SK-N-SH (cell line): ENCODE results near the gene LRRC56. TPM values are rescaled to one million over a fixed set of nuclear protein-coding genes. Genes with fewer than 3 reads are reported as not detected.

Source experiments
- CTCF ChIA-PET: fragments of 300-600, 350-600 bp; formaldehyde crosslinking; extraction: SDS; loops from one replicate; lab custom pipeline; 2021; lab: Yijun Ruan, JAX
- POLR2A ChIA-PET: fragments of 350-600 bp; sonication (Branson Sonifier 250); formaldehyde crosslinking; extraction: SDS; loops from one replicate; lab custom pipeline; 2020; ENCODE audit warnings: antibody characterized with exemption, inconsistent platforms; lab: Yijun Ruan, JAX
- DNase-seq: peaks from one replicate; pipeline ENCODE4 v3.0.0; 2012
- H2AFZ ChIP-seq: fragments of 200-600 bp; sonication (generic); 2 replicates; pipeline ENCODE4 v1.8.1; 2016; ENCODE audit warnings: antibody characterized with exemption, mild to moderate bottlenecking, low read depth
- H3F3A ChIP-seq: fragments of 200-600 bp; sonication (generic); replicated peaks from 2 replicates; pipeline ENCODE3; 2016; ENCODE audit warnings: antibody characterized with exemption, mild to moderate bottlenecking; ENCODE audit not compliant: insufficient read depth
- H3K27ac ChIP-seq, 2 experiments: fragments of 200-500 bp in 1 of 2; fragments of 200-600 bp in 1 of 2; sonication (Bioruptor generic) in 1 of 2; sonication (generic), shearing (Covaris generic) in 1 of 2; 2 replicates each; pipeline versions ENCODE4 v1.5.1 to v1.6.1; 2014 to 2016; ENCODE audit warnings: low read depth in 2 of 2, inconsistent platforms in 1 of 2, low read length in 1 of 2, mild to moderate bottlenecking in 1 of 2, mixed read lengths in 1 of 2
- H3K27me3 ChIP-seq: fragments of 200-600 bp; sonication (generic), shearing (Covaris generic); 2 replicates; pipeline ENCODE4 v1.6.1; 2016; ENCODE audit warnings: mixed run types; ENCODE audit not compliant: insufficient read depth
- H3K36me3 ChIP-seq, 2 experiments: fragments of 200-500 bp in 1 of 2; fragments of 200-600 bp in 1 of 2; sonication (Bioruptor generic) in 1 of 2; sonication (generic) in 1 of 2; replicated peaks in 1 of 2; 2 replicates each; pipeline versions ENCODE3 to v1.5.1; 2014 to 2016; ENCODE audit warnings: low read length in 1 of 2, mild to moderate bottlenecking in 1 of 2; ENCODE audit not compliant: insufficient read depth in 2 of 2, control insufficient read depth in 1 of 2
- H3K4me1 ChIP-seq, 2 experiments: fragments of 200-500 bp in 1 of 2; fragments of 200-600 bp in 1 of 2; sonication (Bioruptor generic) in 1 of 2; sonication (generic), shearing (Covaris generic) in 1 of 2; 2 replicates each; pipeline versions ENCODE4 v1.5.1 to v1.6.1; 2014 to 2016; ENCODE audit warnings: low read depth in 1 of 2, low read length in 1 of 2, mixed run types in 1 of 2; ENCODE audit not compliant: insufficient read depth in 2 of 2, control insufficient read depth in 1 of 2
- H3K4me2 ChIP-seq: fragments of 200-600 bp; sonication (generic), shearing (Covaris generic); 2 replicates; pipeline ENCODE4 v1.6.1; 2017; ENCODE audit warnings: mixed run types
- H3K4me3 ChIP-seq, 2 experiments: fragments of 200-500 bp in 1 of 2; fragments of 200-600 bp in 1 of 2; sonication (Bioruptor generic) in 1 of 2; sonication (generic), shearing (Covaris generic) in 1 of 2; 2 replicates each; pipeline versions ENCODE4 v1.5.1 to v1.8.1; 2014 to 2016; ENCODE audit warnings: low read depth in 2 of 2, inconsistent platforms in 1 of 2, low read length in 1 of 2, mild to moderate bottlenecking in 1 of 2, mixed read lengths in 1 of 2, moderate library complexity in 1 of 2
- H3K79me2 ChIP-seq: fragments of 200-600 bp; sonication (generic); 2 replicates; pipeline ENCODE4 v1.8.1; 2017; ENCODE audit warnings: mild to moderate bottlenecking; ENCODE audit not compliant: insufficient read depth
- H3K9ac ChIP-seq: fragments of 200-600 bp; sonication (generic); 2 replicates; pipeline ENCODE4 v1.6.1; 2017; ENCODE audit warnings: mixed run types
- H3K9me2 ChIP-seq: fragments of 200-600 bp; sonication (generic); 2 replicates; pipeline ENCODE4 v1.6.1; 2017; ENCODE audit warnings: mixed run types
- H3K9me3 ChIP-seq: fragments of 200-600 bp; sonication (generic); 2 replicates; pipeline ENCODE4 v1.6.1; 2017; ENCODE audit warnings: mixed run types, mild to moderate bottlenecking, moderate library complexity
- H4K20me1 ChIP-seq: fragments of 200-600 bp; sonication (generic); 2 replicates; pipeline ENCODE4 v1.6.1; 2017; ENCODE audit warnings: mild to moderate bottlenecking, mixed run types; ENCODE audit not compliant: insufficient read depth
- CHD2 ChIP-seq: fragments of 150-350 bp; IDR thresholded peaks from 2 replicates; pipeline ENCODE4 v1.6.1; 2018; ENCODE audit warnings: low read length; ENCODE audit not compliant: partially characterized antibody
- ELF1 ChIP-seq: IDR thresholded peaks from 2 replicates; pipeline ENCODE4 v1.4.0; 2012
- EZH2phosphoT487 ChIP-seq: fragments of 200-600 bp; sonication (generic); IDR thresholded peaks from 2 replicates; pipeline ENCODE4 v1.6.1; 2017; ENCODE audit warnings: low read depth, mixed run types, mild to moderate bottlenecking, antibody characterized with exemption, moderate library complexity, borderline replicate concordance
- FOSL2 ChIP-seq: IDR thresholded peaks from 2 replicates; pipeline ENCODE4 v1.4.0; 2012; ENCODE audit warnings: low read depth, mild to moderate bottlenecking, moderate library complexity, borderline replicate concordance
- GABPA ChIP-seq: IDR thresholded peaks from 2 replicates; pipeline ENCODE4 v1.4.0; 2012; ENCODE audit warnings: low read depth, mild to moderate bottlenecking
- MEF2A ChIP-seq: IDR thresholded peaks from 2 replicates; pipeline ENCODE4 v1.4.0; 2012; ENCODE audit warnings: low read depth, borderline replicate concordance
- POLR2AphosphoS5 ChIP-seq: IDR thresholded peaks from 2 replicates; pipeline ENCODE4 v1.6.1; 2012; ENCODE audit warnings: low read depth, low read length
- RCOR1 ChIP-seq: fragments of 150-350 bp; IDR thresholded peaks from 2 replicates; pipeline ENCODE4 v1.6.1; 2017; ENCODE audit warnings: antibody characterized with exemption, low read length
- RXRA ChIP-seq: IDR thresholded peaks from 2 replicates; pipeline ENCODE4 v1.4.0; 2012; ENCODE audit warnings: low read depth, mild to moderate bottlenecking, borderline replicate concordance
- SMC3 ChIP-seq: IDR thresholded peaks from 2 replicates; pipeline ENCODE4 v1.6.1; 2012; ENCODE audit warnings: low read depth, low read length, improper control_type of control experiment
- TEAD4 ChIP-seq: IDR thresholded peaks from 2 replicates; pipeline ENCODE4 v1.4.0; 2012; ENCODE audit warnings: mild to moderate bottlenecking, borderline replicate concordance; ENCODE audit not compliant: insufficient read depth
- WGBS: methylation state at CpG from one replicate; pipeline ENCODE4 v1.1.6; 2017; ENCODE audit warnings: low lambda C conversion rate; 5-methylcytosine and 5-hydroxymethylcytosine counted together
- polyA plus RNA-seq, 3 experiments: library from polyadenylated mRNA; depleted of rRNA; stranded (reverse); fragments of >200 nt; gene quantifications; 2 replicates each; pipeline ENCODE4 v1.2.3, GENCODE V29; 2012
- TF ChIP-seq, protein P1 (sequence below): fragments of 200-600 bp; sonication (generic); IDR thresholded peaks from 2 replicates; pipeline ENCODE4 v1.6.1; 2017; ENCODE audit warnings: antibody characterized with exemption, mild to moderate bottlenecking, moderate library complexity
- TF ChIP-seq, protein P2 (sequence below): IDR thresholded peaks from 2 replicates; pipeline ENCODE4 v1.6.1; 2012; ENCODE audit warnings: mild to moderate bottlenecking, low read depth, low read length, moderate library complexity
- TF ChIP-seq, protein P3 (sequence below): IDR thresholded peaks from 2 replicates; pipeline ENCODE4; 2012
- TF ChIP-seq, protein P4 (sequence below): fragments of 150-350 bp; IDR thresholded peaks from 2 replicates; pipeline ENCODE4 v1.6.1; 2017; ENCODE audit warnings: antibody characterized with exemption, low read length, low read depth, borderline replicate concordance

LRRC56 gene
- polyA plus RNA-seq, 1 of the 3 experiments (the other 2 are of a cell fraction), result 1.2 TPM

DNA sequence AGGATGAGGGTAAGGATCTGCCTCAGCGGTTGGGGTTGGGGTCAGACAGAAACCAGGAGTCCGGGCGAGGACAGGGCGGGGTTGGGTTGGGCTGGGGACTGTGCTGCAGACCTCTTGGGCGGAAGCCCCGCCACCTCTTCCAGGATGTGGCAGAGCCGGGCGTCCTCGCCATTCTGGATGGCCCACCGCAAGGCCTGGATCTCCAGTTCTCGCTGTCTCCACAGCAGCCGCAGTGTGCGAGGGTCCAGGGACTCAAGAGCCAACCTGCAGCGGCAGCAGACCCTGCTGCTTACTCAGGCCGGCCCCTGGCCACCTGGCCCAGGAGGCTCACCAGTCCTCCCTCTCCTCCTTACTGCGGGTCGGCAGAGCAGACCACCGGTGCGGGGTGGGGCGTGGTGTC is 21.2 kb downstream of the LRRC56 start:
- H4K20me1 ChIP-seq, result no peaks in the 10 kb centered on the region
- no peak overlapping the region for H3K27ac ChIP-seq
- CTCF ChIA-PET, result no interaction called here
- no peak overlapping the region for H2AFZ ChIP-seq
- no peak for DNase-seq
- H3K4me1 ChIP-seq, result peaks cover 4 to 35% of the 10 kb centered on the region in 2 experiments; a peak in 2 of 4 replicates
- WGBS, result 100% methylated on average over 4 of the region's 20 CpGs
- no peaks in the 10 kb centered on the region for H3K9me2 ChIP-seq
- H3K4me3 ChIP-seq, result no peak overlapping the region
- H3F3A ChIP-seq, result no peaks in the 10 kb centered on the region
- no peaks in the 10 kb centered on the region for H3K36me3 ChIP-seq
- H3K79me2 ChIP-seq, result no peaks in the 10 kb centered on the region; the same call in 1 of the 2 replicates
- no peak overlapping the region for H3K9ac ChIP-seq
- POLR2A ChIA-PET, result interaction anchor here (1.5 kb wide), 1 partner anchor 17 kb away, joined by 3 read pairs; no protein-coding TSS in a partner anchor
- no peaks in the 10 kb centered on the region for H3K9me3 ChIP-seq
- no peak for TF ChIP-seq SMC3
- H3K4me2 ChIP-seq, result no peak overlapping the region
- H3K27me3 ChIP-seq, result peaks cover 11% of the 10 kb centered on the region

DNA sequence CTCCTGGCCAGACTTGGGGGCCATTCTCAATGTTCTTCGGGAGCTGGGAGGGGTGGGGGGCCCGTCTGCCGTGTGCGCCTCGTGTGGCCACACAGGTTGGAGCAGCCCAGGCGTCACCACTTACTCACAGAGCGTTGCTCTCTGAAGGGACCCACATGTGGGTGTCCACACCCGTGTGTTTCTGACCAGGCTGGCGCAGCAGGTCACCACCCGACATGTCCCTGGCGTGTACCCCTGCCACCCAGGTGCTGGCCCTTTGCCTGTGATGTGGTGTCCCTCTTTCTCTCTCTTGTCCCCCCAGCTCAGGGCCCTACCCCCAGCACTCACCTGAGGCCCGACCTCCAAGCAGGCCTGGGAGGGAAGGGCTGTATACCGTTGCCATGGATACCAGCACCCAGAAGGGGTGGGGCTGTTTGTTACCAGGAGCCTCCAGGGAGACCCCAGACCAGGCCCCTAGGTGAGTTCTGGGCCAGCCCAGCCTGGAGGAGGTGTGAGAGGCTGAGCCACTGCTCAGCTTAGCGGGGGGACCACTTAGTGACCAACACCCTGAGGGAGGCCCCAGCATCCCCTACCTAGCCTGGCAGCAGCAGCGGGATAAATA is 21.8 kb downstream of the LRRC56 start:
- Histone ChIP-seq H3K9me2 (no peaks in the 10 kb centered on the region), H3K4me3 (no peak overlapping the region), H3K27me3 (peaks cover 11% of the 10 kb centered on the region), H3K36me3 (no peaks in the 10 kb centered on the region), H2AFZ (no peak overlapping the region), H3K4me1 (peaks cover 4 to 29% of the 10 kb centered on the region in 2 experiments; a peak in 2 of 4 replicates), H3K79me2 (no peaks in the 10 kb centered on the region; the same call in 1 of the 2 replicates), H3F3A (no peaks in the 10 kb centered on the region), H3K27ac (no peak overlapping the region), H4K20me1 (no peaks in the 10 kb centered on the region), H3K9me3 (no peaks in the 10 kb centered on the region), H3K4me2 (no peak overlapping the region), H3K9ac (no peak overlapping the region)
- DNase-seq, result no peak
- POLR2A ChIA-PET, result interaction anchor here (1.5 kb wide), 1 partner anchor 17 kb away, joined by 3 read pairs; no protein-coding TSS in a partner anchor
- CTCF ChIA-PET, result interaction anchor here (0.9 to 1.5 kb wide), 2 partner anchors 41 to 165 kb away, joined by 3 to 7 read pairs; no protein-coding TSS in a partner anchor
- WGBS, result 82% methylated on average over 10 of the region's 15 CpGs
- TF ChIP-seq, protein P1, sequence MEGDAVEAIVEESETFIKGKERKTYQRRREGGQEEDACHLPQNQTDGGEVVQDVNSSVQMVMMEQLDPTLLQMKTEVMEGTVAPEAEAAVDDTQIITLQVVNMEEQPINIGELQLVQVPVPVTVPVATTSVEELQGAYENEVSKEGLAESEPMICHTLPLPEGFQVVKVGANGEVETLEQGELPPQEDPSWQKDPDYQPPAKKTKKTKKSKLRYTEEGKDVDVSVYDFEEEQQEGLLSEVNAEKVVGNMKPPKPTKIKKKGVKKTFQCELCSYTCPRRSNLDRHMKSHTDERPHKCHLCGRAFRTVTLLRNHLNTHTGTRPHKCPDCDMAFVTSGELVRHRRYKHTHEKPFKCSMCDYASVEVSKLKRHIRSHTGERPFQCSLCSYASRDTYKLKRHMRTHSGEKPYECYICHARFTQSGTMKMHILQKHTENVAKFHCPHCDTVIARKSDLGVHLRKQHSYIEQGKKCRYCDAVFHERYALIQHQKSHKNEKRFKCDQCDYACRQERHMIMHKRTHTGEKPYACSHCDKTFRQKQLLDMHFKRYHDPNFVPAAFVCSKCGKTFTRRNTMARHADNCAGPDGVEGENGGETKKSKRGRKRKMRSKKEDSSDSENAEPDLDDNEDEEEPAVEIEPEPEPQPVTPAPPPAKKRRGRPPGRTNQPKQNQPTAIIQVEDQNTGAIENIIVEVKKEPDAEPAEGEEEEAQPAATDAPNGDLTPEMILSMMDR, result no peak
- TF ChIP-seq, protein P2, sequence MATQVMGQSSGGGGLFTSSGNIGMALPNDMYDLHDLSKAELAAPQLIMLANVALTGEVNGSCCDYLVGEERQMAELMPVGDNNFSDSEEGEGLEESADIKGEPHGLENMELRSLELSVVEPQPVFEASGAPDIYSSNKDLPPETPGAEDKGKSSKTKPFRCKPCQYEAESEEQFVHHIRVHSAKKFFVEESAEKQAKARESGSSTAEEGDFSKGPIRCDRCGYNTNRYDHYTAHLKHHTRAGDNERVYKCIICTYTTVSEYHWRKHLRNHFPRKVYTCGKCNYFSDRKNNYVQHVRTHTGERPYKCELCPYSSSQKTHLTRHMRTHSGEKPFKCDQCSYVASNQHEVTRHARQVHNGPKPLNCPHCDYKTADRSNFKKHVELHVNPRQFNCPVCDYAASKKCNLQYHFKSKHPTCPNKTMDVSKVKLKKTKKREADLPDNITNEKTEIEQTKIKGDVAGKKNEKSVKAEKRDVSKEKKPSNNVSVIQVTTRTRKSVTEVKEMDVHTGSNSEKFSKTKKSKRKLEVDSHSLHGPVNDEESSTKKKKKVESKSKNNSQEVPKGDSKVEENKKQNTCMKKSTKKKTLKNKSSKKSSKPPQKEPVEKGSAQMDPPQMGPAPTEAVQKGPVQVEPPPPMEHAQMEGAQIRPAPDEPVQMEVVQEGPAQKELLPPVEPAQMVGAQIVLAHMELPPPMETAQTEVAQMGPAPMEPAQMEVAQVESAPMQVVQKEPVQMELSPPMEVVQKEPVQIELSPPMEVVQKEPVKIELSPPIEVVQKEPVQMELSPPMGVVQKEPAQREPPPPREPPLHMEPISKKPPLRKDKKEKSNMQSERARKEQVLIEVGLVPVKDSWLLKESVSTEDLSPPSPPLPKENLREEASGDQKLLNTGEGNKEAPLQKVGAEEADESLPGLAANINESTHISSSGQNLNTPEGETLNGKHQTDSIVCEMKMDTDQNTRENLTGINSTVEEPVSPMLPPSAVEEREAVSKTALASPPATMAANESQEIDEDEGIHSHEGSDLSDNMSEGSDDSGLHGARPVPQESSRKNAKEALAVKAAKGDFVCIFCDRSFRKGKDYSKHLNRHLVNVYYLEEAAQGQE, result no peak
- TF ChIP-seq CHD2 (no peak), GABPA (no peak), FOSL2 (no peak), RCOR1 (no peak), EZH2phosphoT487 (no peak), MEF2A (no peak), POLR2AphosphoS5 (no peak), RXRA (no peak), TEAD4 (no peak), ELF1 (no peak)
- TF ChIP-seq, protein P3, sequence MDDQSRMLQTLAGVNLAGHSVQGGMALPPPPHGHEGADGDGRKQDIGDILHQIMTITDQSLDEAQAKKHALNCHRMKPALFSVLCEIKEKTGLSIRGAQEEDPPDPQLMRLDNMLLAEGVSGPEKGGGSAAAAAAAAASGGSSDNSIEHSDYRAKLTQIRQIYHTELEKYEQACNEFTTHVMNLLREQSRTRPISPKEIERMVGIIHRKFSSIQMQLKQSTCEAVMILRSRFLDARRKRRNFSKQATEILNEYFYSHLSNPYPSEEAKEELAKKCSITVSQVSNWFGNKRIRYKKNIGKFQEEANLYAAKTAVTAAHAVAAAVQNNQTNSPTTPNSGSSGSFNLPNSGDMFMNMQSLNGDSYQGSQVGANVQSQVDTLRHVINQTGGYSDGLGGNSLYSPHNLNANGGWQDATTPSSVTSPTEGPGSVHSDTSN, result no peak
- TF ChIP-seq, protein P4, sequence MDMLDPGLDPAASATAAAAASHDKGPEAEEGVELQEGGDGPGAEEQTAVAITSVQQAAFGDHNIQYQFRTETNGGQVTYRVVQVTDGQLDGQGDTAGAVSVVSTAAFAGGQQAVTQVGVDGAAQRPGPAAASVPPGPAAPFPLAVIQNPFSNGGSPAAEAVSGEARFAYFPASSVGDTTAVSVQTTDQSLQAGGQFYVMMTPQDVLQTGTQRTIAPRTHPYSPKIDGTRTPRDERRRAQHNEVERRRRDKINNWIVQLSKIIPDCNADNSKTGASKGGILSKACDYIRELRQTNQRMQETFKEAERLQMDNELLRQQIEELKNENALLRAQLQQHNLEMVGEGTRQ, result no peak
